A549 (cell line): ENCODE measurements around the gene TWIST1.

Experiments used
- CTCF ChIP-seq: fragments of >200 bp; sonication (Bioruptor Twin); formaldehyde crosslinking; IDR thresholded peaks from 3 replicates; pipeline ENCODE4 v1.5.1; 2016
- ESRRA ChIP-seq: fragments of 150-350 bp; IDR thresholded peaks from 2 replicates; pipeline ENCODE4 v1.6.1; 2014; ENCODE audit warnings: mild to moderate bottlenecking, low read length, borderline replicate concordance
- HMGXB4 ChIP-seq: fragments of 250-450 bp; sonication (Bioruptor Pico); IDR thresholded peaks from 2 replicates; pipeline ENCODE4 v1.5.0; 2021; ENCODE audit warnings: mild to moderate bottlenecking, moderate library complexity, borderline replicate concordance
- HOXB13 ChIP-seq: fragments of 250-450 bp; sonication (Bioruptor Pico); IDR thresholded peaks from 2 replicates; pipeline ENCODE4 v1.5.0; 2020; ENCODE audit warnings: low read depth, mild to moderate bottlenecking, moderate library complexity
- MAX ChIP-seq: IDR thresholded peaks from 2 replicates; pipeline ENCODE4 v1.6.1; 2012
- MYC ChIP-seq: IDR thresholded peaks from 2 replicates; pipeline ENCODE4 v1.6.1; 2012; ENCODE audit warnings: mild to moderate bottlenecking, inconsistent platforms, low read length, improper control_type of control experiment, borderline replicate concordance
- PHF8 ChIP-seq: fragments of 200-600 bp; sonication (generic); IDR thresholded peaks from 2 replicates; pipeline ENCODE4 v1.6.1; 2016; ENCODE audit warnings: low read depth, mild to moderate bottlenecking, antibody characterized with exemption, moderate library complexity, borderline replicate concordance
- POLR2A ChIP-seq: IDR thresholded peaks from 2 replicates; pipeline ENCODE4 v1.6.1; 2012; ENCODE audit warnings: mild to moderate bottlenecking, low read length
- POLR2AphosphoS2 ChIP-seq: conservative IDR thresholded peaks from 2 replicates; pipeline ENCODE4 v1.6.1; 2012; ENCODE audit warnings: low read length, improper control_type of control experiment, inconsistent platforms
- REST ChIP-seq: fragments of 200-600 bp; sonication (generic); IDR thresholded peaks from 2 replicates; pipeline ENCODE4 v1.6.1; 2016; ENCODE audit warnings: antibody characterized with exemption, mild to moderate bottlenecking, moderate library complexity
- RNF2 ChIP-seq: fragments of 200-600 bp; sonication (generic); IDR thresholded peaks from 2 replicates; pipeline ENCODE4 v1.6.1; 2016; ENCODE audit warnings: low read depth, mild to moderate bottlenecking, antibody characterized with exemption, moderate library complexity, borderline replicate concordance
- SREBF2 ChIP-seq: fragments of 450-650 bp; IDR thresholded peaks from 2 replicates; pipeline ENCODE4 v1.6.1; 2014; ENCODE audit warnings: mild to moderate bottlenecking, moderate library complexity
- ZFP36 ChIP-seq: fragments of 450-650 bp; IDR thresholded peaks from 2 replicates; pipeline ENCODE4 v1.6.1; 2014; ENCODE audit warnings: borderline replicate concordance; ENCODE audit not compliant: partially characterized antibody

GRCh38 chr7:19110026-19110730, 7.3 kb downstream of the TWIST1 start:
- TF ChIP-seq HOXB13 (CRISPR knock-in tag) (no peak), POLR2A (no peak), CTCF (no peak), RNF2 (no peak), REST (no peak), HMGXB4 (no peak), MYC (no peak), POLR2AphosphoS2 (no peak), ZFP36 (no peak), SREBF2 (no peak), ESRRA (no peak), MAX (no peak), PHF8 (no peak)
